Measurements from ENCODE around the gene NBPF14.
"Not testable (repeated sequence)": the region's sequence is repeated elsewhere in the genome, so short reads cannot be mapped to it uniquely, and the experiment has no call there.

NBPF14 gene

GRCh38 chr1:148595911-148596310 lies at the start of gene NBPF14:
Gene NBPF14, minus strand, starts transcription at chr1:148596011. Its CDS starts 294 bp downstream, at chr1:148595717.
- DNase-seq (ENCODE audit: low spot score) = not testable (repeated sequence)

GRCh38 chr1:148625451-148625850 lies 29.6 kb upstream of the NBPF14 start:
- not testable (repeated sequence) for DNase-seq (ENCODE audit: low spot score)

GRCh38 chr1:148618216-148618615 lies 22.4 kb upstream of the NBPF14 start:
- DNase-seq (ENCODE audit: low spot score) = not testable (repeated sequence)

GRCh38 chr1:148605266-148605665 lies 9.5 kb upstream of the NBPF14 start:
- not testable (repeated sequence) for DNase-seq (ENCODE audit: low spot score)

GRCh38 chr1:148595360-148595759 lies 451 bp downstream of the NBPF14 start:
- not testable (repeated sequence) for DNase-seq (ENCODE audit: low spot score)

GRCh38 chr1:148591098-148591497 lies 4.7 kb downstream of the NBPF14 start:
- DNase-seq (ENCODE audit: low spot score) = not testable (repeated sequence)

- not testable (repeated sequence) for DNase-seq (ENCODE audit: low spot score)
Measured at GRCh38 chr1:148532158-148532557, 63.7 kb downstream of the NBPF14 start.

- not testable (repeated sequence) for DNase-seq (ENCODE audit: low spot score)
Measured at GRCh38 chr1:148529101-148529567, 66.7 kb downstream of the NBPF14 start.

- DNase-seq (ENCODE audit: low spot score) = not testable (repeated sequence)
Measured at GRCh38 chr1:148528591-148528990, 67.2 kb downstream of the NBPF14 start.

GRCh38 chr1:148526587-148526986 lies 69.2 kb downstream of the NBPF14 start:
- not testable (repeated sequence) for DNase-seq (ENCODE audit: low spot score)

GRCh38 chr1:148523205-148524144 lies 72.3 kb downstream of the NBPF14 start:
- DNase-seq (ENCODE audit: low spot score) = not testable (repeated sequence)

GRCh38 chr1:148522561-148523204 lies 73.1 kb downstream of the NBPF14 start:
- not testable (repeated sequence) for DNase-seq (ENCODE audit: low spot score)

GRCh38 chr1:148522072-148522471 lies 73.7 kb downstream of the NBPF14 start:
- not testable (repeated sequence) for DNase-seq (ENCODE audit: low spot score)

GRCh38 chr1:148514310-148514709 lies 81.5 kb downstream of the NBPF14 start:
- not testable (repeated sequence) for DNase-seq (ENCODE audit: low spot score)

GRCh38 chr1:148512571-148513184 lies 83.1 kb downstream of the NBPF14 start:
- DNase-seq (ENCODE audit: low spot score) = not testable (repeated sequence)

- DNase-seq (ENCODE audit: low spot score) = not testable (repeated sequence)
Measured at GRCh38 chr1:148493933-148494332, 101.9 kb downstream of the NBPF14 start.

GRCh38 chr1:148483029-148483428 lies 112.8 kb downstream of the NBPF14 start, which contains the start of gene PPIAL4G:
Gene PPIAL4G, minus strand, starts transcription at chr1:148483302. Its CDS starts 50 bp downstream, at chr1:148483252.
- not testable (repeated sequence) for DNase-seq (ENCODE audit: low spot score)

All from hepatic stellate cell (primary cell).